ENCODE results near the gene CRKL. TPM values are rescaled to one million over a fixed set of nuclear protein-coding genes. Genes with fewer than 3 reads are reported as not detected.

CRKL gene
- total RNA-seq, 1 experiment from 2014 or later, result 106 TPM

DNA sequence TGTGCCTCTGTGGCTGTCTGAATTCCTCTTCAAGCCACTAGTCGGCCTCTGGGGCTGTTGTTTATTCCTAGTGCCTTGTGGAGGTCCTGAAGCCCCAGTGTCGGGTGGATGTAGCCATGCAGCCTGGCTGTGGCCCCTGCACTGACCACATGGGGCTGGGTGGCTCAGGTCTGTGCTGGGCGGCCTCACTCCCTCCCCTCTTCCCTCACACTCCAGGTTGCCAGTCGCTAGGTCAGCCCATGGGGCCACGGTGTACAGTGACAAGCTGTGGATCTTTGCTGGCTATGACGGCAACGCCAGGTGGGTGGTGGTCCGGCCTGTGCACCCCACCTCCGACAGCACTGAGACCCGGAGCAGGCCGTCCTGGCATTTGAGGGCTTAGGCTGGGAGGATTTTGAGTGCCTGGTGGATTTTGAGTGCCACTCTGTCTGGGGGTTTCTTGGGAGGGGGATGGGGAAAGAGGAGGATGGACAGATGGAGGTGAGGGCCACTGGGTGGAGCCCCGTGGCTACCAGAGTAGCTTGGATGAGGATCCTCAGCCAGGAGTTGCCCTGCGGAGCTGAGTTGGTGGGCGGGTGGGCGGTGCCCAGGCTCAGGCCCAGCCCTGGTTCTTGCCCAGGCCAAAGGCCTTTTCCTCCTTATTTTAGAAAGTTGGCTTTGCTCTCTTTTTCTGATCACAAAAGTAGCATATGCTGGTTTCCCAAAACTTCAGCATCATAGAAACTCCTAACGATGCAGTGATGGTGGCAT, 71.5 kb downstream of the CRKL start:
- Histone ChIP-seq H2BK20ac (ENCODE audit: low read depth, low read length, poor library complexity, severe bottlenecking) (no peak overlapping the region), H3K79me2 (ENCODE audit: insufficient read depth, low read length) (no peaks in the 10 kb centered on the region), H2AFZ (ENCODE audit: low read length) (no peak overlapping the region), H3K9ac (ENCODE audit: extremely low read depth, insufficient read length, low read length) (no peak overlapping the region), H3K27me3 (ENCODE audit: insufficient read depth, low read length) (no peaks in the 10 kb centered on the region), H2BK120ac (ENCODE audit: low read depth, low read length, poor library complexity, severe bottlenecking) (no peak overlapping the region), H3K79me1 (ENCODE audit: insufficient read depth, low read depth, low read length, poor library complexity, severe bottlenecking) (no peaks in the 10 kb centered on the region), H2BK15ac (ENCODE audit: low read depth, low read length) (no peak overlapping the region), H3K27ac (ENCODE audit: insufficient read length, low read depth, low read length) (no peak overlapping the region), H3K56ac (ENCODE audit: insufficient read length, low read depth, low read length) (no peak overlapping the region), H2AK5ac (ENCODE audit: insufficient read length, low read length) (no peak overlapping the region), H3K4me2 (ENCODE audit: insufficient read depth, insufficient read length, low read length) (no peak overlapping the region), H3K4ac (ENCODE audit: low read depth, low read length) (no peak overlapping the region), H3K14ac (ENCODE audit: insufficient read depth, low read length) (no peak overlapping the region), H3K23ac (ENCODE audit: insufficient read length, low read depth, low read length) (no peak overlapping the region), H3K23me2 (ENCODE audit: insufficient read length, low read depth, low read length, poor library complexity, severe bottlenecking) (no peaks in the 10 kb centered on the region), H2BK5ac (ENCODE audit: insufficient read length, low read length) (no peak overlapping the region), H4K91ac (ENCODE audit: insufficient read length, low read depth, low read length) (no peak overlapping the region), H2BK12ac (ENCODE audit: insufficient read length, low read depth, low read length) (no peak overlapping the region), H4K5ac (ENCODE audit: insufficient read length, low read depth, low read length) (no peak overlapping the region), H3K18ac (ENCODE audit: insufficient read length, low read depth, low read length) (no peak overlapping the region), H3K4me1 (ENCODE audit: insufficient read depth, low read length) (no peaks in the 10 kb centered on the region), H4K20me1 (ENCODE audit: control insufficient read depth, insufficient read depth, insufficient read length) (no peaks in the 10 kb centered on the region), H3T11ph (ENCODE audit: low read length) (no peak overlapping the region), H4K8ac (replicated peaks; ENCODE audit: insufficient read length, low read depth, low read length) (no peak overlapping the region), H3K9me3 (ENCODE audit: control insufficient read depth, low read depth, low read length) (no peaks in the 10 kb centered on the region)
- peak; percentile 11; the same call in 1 of the 3 replicates for TF ChIP-seq CTCF (conservative IDR thresholded peaks at IDR 0.05)
- WGBS (ENCODE audit: extremely low coverage, insufficient read length, low lambda C conversion rate), result no CpG with 5 or more reads among the region's 16 CpGs
- Mint-ChIP-seq H3K36me3 (ENCODE audit: insufficient read depth in 1 of 3, low read depth in 3 of 3) (peaks cover 0 to 42% (median 24%) of the 10 kb centered on the region in 3 experiments), H3K27me3 (ENCODE audit: low read depth) (no peaks in the 10 kb centered on the region), H3K9me3 (no peaks in the 10 kb centered on the region; a peak in 1 of 5 replicates), H3K4me3 (no peak overlapping the region), H3K4me1 (0 out of 4 replicates have a peak, but pooled peaks cover 0 to 2% of the 10 kb centered on the region in 2 experiments), H3K27ac (no peak overlapping the region)
- no peak for DNase-seq
